AML-193 (cell line): ENCODE data around the gene TRMT61A.

ENCODE experiments used
- DNase-seq, 2 experiments: peaks; one replicate each; lab custom pipeline; 2025; lab: John Stamatoyannopoulos, UW

TRMT61A gene

GRCh38 chr14:103535081-103535890, 6.3 kb downstream of the TRMT61A start:
- DNase-seq: no peak

DNA sequence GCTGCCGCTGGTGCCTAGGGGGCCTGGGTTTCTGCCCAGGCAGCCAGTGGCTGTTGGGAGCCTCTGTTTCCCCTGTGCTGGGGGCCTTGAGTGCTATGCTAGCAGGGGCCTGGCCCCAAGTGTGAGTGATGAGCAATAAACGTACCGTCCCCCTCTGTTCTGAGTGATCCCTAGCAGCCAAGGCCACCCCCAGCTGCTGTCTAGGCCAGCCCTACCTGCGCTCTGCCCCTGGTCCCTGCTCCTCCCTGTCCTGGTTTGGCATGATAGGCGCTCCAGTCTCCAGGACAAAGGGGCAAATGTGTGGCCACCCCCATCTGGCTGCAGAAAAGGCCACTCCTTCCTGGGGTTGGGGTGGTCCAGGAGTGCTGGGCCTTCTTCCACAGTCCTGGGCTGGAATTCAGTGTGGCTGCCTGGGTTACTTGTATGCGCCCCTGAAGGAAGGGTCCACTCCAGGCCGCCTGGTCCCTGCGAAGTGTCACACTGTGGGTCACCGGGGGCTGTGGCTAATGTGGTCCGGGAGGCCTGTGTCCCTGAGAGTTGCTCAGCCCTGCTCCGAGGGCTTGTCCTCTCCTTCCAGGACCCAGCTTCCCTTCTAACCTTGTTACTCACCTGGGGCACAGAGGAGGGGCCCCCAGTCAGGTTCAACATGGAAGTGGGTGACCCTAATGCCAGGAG, 7.0 kb downstream of the TRMT61A start:
- no peak for DNase-seq

- DNase-seq: no peak
These were observed 7.7 kb downstream of the TRMT61A start for GRCh38 chr14:103536693-103537092.

GRCh38 chr14:103537175-103537990, 8.4 kb downstream of the TRMT61A start:
- no peak for DNase-seq

GRCh38 chr14:103538291-103539055, 9.5 kb downstream of the TRMT61A start:
- DNase-seq: no peak

DNA sequence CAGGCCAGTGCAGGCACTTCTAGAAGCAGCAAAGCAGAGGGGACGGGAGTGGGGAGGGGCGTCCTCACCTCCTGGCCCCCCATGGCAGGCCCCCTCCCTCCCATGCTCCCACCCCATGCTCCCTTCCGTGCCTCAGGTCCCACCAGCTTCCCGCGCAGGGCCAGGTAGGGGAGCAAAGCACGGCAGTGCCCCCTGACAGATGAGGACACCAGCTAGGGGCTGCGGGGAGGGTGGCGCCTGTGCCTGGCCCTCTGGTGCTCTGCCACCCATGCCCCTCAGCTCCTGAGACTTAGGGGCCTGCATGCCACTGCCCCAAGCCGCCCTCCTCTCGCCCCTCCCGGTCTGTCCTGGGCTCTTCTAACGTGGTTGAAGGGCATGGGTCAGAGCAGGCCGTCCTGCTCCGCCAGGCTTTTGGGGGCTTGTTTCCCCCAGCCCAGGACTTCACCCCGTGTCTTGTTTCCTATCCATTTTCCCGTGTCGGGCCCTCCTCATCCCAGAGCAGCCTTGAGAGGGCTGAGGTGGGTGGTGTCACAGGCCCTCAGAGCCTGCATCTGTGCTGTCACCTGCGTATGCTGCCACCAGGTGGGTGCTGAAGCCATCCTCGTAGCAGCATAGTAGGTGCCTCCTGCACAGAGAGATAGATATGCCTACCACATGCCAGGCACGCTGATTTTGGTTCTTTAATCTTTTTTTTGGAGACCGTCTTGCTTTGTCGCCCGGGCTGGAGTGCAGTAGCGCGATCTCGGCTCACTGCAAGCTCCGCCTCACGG, 10.2 kb downstream of the TRMT61A start:
- no peak for DNase-seq

GRCh38 chr14:103540821-103541708, 12.1 kb downstream of the TRMT61A start:
- DNase-seq: no peak

DNA sequence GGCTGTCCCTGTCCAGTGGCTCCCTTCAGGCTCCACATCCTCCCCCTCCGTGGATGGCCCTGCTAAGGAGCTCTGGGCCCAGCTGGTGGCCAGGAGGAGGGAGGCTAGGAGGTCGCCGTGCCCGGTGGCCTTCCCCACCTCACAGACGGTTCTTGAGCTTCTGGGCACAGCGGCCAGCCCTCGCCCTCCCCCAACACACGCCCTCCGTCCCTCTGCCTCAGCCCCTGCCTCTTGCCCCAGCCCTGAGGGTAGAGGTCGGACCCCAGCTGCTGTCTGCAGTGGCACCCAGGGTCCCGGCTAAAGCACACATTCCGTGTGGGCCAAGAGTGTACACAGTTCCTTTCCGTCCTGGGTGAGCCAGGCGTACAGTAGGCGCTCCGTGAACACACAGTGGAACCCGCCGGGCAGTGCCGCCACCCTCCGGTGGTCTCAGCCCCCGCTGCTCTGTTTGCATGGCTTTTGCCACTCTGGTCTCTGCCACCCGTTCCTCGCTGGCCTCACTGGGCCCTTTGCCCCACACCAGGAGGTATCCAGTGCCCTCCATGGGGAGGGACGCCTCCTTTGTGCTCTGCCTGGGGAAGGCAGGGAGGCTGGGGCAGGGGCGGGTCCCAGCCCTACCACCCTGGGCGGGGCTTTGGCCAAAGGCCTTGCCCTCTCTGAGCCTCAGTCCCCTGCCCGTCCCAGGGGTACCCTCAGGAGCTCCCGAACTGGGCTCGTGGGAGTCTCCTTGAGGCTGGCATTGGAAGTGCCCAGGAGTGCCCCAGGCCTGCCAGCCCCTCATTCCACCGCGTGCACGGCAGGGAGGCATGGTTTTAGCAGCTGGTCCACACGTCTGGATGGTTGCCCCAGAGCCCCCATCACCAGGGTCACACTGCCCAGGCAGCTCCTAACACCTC, 13.0 kb downstream of the TRMT61A start:
- DNase-seq: no peak

- DNase-seq: no peak
These were observed 13.7 kb downstream of the TRMT61A start for GRCh38 chr14:103542605-103543088.

DNA sequence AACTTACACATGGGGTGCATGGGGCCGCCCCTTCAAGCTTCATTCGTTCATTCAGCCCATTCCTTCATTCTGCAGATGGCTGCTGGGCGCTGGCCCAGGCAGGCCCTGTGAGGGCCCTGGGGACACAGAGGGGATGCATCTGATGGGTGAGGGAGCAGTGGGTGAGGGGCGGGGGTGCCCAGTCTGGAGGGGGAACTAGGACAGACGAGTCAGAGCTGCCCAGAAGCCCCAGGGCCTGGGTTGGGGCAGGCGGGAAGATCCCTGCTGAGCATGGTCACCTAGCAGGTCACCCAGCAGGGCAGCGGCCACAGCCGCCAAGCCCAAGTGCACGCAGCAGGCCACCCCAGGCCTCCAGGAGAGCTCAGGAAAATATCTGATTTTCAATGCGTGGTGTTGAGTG, 14.1 kb downstream of the TRMT61A start:
- DNase-seq: no peak

DNA sequence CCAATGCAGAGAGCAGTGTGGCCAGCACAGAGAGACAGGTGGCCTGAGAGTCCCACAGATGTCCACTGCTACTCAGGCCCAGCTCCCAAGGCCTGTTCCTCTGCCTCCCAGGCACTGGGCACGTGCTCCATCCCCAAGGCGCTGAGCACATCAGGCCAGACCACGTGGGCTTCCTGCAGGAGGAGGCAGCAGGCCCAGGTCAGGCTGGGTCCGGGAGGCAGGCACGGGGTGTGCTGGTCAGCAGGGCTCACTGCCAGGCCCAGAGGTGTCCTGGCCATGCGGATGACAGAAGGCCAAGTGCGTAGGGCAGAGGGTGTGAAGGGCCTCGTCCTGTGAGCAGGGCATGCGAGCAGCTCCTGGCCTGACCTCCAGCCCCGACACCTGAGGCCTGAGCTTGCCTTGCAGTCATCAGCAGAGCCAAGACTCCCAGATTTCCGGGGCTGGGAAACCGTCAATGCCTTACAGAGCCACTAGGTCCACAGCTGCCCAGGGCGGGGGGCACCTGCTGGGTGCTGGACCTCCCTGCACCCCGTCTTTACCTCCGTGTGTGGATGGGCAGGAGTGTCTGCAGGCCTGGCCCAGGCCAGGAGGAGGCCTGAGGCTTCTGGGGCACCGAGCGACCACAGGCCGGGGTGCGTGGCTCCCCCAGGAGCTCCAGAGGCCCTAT, 14.9 kb downstream of the TRMT61A start:
- no peak for DNase-seq

GRCh38 chr14:103544388-103545218, 15.6 kb downstream of the TRMT61A start:
- DNase-seq: no peak

DNA sequence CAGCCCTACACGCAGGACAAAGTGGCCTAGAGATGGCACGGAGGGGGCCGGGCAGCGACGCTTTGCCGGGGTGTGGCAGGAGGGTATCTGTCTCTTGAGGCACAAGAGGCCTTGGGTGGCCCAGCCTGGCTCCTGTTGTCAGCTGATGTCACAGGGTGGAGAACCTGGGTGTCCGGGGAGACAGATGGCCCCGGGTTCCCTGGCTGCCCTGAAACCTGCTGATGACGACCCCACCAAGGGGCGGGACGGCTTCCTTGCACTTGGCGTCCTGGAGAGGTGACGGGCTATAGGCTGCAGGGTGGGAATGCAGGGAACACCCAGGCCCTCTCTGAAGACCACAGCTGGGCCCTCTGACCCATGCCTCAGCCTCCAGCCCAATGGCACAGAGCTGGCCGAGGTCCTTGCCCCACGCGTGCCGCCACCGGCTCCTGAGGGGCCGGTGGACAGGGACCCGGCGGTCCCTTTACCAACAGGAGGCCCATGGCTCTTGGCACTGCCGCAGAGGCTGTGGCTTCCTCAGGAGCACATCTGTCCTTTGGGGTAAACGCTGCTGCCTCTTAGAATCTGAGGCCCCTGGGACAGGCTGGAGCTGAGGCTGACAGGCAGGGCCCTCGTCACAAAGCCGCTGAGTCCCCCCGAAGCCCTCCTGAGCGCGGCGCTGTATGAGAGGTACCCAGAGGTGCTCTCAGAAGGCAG, 16.4 kb downstream of the TRMT61A start:
- no peak for DNase-seq

DNA sequence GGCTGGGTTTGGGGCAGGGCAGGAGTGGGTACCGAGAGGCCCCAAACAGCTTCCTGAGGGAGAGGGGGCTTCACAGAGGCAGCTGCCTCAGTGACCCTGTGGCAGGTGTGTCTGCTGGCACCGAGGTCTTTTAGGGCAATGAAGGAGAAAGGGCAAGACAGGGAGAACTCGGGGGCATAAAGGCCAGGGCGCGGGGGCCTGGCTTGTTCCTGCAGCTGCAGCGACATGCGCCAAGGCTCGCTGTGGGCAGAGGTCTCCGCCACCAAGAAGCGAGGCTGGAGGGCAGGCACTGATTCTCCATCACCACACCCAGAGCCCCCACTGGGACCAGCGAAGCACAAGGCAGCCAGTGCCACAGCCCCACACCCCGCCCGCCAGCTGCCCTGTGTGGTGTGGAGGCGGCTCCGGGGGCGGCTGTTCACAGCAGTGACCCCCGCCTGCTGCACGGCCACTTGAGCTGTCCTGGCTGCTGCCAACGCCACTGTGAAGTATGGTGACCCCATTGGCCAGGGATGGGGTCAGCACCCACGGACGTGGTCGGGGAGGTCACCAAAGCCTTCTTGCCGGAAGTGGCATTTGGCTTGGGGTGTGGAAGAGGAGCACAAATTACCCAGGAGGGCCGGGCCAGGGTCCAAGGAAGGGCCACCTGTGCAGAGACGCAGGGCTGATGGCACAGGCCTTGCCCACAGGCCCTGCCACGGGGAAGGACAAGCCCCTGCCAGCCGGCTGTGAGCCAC, 17.1 kb downstream of the TRMT61A start:
- DNase-seq: no peak

- DNase-seq: peak in 1 of 2 experiments; percentile 35
These were observed 17.9 kb downstream of the TRMT61A start for GRCh38 chr14:103546652-103547454.
